Measurements from ENCODE around the gene TP53.
A peak's percentile ranks its signal among the peaks of the same experiment; 100 is the strongest.

The TP53 gene

DNA sequence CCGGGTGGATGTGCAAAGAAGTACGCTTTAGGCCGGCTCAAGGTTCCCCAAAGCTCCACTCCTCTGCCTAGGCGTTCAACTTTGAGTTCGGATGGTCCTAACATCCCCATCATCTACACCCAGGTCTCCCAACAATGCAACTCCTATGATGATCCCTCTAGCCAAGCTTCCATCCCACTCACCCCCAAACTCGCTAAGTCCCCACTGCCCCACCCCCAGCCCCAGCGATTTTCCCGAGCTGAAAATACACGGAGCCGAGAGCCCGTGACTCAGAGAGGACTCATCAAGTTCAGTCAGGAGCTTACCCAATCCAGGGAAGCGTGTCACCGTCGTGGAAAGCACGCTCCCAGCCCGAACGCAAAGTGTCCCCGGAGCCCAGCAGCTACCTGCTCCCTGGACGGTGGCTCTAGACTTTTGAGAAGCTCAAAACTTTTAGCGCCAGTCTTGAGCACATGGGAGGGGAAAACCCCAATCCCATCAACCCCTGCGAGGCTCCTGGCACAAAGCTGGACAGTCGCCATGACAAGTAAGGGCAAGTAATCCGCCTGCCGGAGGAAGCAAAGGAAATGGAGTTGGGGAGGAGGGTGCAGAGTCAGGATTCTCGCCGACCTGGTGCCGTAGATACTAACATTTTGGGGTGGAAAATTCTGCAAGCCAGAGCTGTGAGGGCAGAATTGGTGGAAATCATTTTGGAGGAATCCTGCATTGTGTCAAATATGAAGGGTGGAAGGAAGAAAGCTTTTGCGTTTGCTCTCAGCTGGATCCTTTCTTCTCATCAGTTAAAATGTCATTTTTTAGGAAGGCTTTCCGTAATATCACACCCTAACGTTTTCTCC lies at the start of gene TP53:
Gene TP53, minus strand, starts transcription at position 419 of the 836 bp plus-strand sequence. CDS start 10,896 bp downstream, outside the sequence.
- peak; percentile 75 for DNase-seq (ENCODE audit: low read depth)

- no peak for DNase-seq (ENCODE audit: low read depth)
Measured at GRCh38 chr17:7732981-7733539, 45.8 kb upstream of the TP53 start.

DNA sequence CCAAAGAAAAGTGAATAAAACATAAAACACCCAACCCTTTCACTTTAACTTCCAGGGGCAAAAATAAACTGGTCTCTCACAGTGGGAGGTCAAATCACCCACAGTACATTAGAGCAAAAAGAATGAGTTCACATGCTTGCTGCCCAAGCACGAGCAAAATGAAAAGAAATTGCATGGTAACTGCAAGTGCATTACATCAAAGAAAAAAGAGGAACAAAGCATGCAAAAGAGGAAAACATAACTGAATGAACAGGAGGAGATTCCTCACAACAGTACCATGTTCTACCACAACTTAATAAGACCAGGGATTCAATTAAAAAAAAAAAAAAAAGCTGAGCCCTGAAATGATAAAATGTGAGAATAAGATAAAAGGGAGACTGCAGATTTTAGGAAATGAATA lies 42.5 kb upstream of the TP53 start:
- no peak for DNase-seq (ENCODE audit: low read depth)

DNA sequence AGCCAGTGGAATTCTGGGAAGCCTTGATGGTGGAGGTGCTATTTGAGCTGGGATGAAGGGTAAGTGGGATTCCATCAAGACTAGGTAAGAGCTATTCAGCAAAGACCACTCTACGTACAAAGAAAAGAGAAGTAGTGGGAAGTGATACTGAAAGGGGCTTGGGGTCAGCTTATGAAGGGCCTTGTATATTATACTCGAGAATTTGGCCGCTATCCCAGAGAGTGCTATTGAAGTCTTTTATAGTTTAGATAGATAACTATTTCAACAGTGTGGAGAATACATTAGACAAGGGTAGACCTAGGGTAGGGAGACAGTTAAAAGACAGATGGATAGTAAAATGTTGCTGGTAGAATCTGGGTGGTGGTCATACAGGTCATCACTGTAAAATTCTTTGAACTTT lies 40.6 kb upstream of the TP53 start:
- no peak for DNase-seq (ENCODE audit: low read depth)

DNA sequence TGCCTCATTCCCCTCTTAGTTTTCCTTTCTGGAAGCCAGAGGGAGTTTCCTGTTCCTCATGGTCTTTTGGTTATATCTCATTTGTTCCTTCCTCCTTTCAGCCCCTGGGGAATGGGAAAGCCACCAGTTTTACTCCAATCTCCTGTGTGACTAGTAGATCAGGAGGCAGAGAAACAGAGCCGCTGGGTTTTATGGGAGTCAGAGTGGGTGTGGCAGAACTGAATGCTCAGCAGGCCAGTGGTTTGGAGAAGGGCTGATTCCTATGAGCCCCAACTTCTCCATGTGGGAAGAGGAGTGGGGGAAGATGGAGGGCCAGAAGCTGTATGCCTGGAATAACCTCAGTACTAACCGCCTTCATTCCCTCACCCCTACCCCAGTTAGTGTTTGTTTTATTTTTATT lies 34.3 kb upstream of the TP53 start:
- DNase-seq (ENCODE audit: low read depth) = no peak

DNA sequence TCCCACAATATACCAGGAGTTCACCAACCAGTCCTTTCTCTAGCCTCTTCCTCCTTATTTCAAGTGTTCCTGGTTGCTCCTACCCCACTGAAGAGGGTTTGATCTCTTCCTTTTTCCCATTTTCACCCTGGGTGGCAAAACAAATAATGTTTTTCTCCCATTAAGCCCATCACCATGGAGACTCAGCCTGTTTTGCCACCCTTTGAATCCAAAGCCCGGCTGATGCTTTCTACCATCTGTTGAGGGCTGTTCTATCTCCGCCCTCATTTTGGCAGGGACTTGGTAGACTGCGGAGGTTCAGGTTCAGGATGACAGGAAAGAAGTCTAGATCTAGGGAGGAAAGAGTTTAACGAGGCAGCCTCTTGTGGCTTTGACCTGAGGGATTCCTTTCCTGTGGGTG lies 32.8 kb upstream of the TP53 start:
- DNase-seq (ENCODE audit: low read depth) = no peak

DNA sequence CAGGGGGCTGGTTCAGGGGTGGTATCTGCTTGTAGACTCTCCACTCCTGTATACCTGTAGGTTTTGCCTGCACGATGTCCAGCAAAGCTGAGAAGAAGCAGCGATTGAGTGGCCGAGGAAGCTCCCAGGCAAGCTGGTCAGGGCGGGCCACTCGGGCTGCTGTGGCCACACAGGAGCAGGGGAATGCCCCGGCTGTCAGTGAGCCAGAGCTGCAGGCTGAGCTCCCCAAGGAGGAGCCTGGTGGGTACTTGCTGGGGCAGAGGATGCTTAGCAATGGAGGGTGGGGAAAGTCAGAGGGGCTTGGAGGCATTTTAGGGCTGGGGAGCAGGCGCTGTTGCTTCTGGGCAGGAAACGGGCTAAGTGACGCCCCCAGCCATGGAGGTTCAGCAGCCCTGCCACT lies 32.4 kb upstream of the TP53 start:
- no peak for DNase-seq (ENCODE audit: low read depth)

DNA sequence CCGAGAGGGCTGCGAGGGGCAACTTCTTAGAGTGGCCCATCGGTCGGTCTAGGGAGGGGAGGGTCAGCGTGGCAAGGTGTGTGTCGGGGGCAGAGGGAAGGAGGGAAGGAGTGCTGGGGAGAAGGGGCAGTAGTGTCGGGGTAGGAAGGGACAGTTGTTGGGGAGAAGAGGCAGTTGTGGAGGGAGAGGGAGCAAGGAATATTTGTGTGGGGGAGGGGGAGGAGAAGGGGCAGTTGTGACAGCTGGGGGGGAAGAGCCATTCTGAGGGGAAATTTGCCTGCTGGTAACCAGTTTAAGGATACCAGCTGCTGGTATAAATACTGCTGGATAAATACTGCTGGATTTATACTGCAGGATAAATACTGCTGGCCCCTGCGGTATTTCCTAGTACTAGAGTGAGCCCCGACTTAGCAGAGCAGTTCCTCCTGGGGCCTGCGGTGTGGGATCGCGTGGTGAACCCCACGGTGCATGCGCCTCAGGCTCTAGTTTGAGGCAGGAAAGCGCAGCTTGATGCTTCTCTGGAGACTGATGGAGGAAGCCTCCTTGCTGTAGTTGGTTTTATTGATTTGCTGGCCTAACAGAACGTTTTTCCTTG lies 30.6 kb upstream of the TP53 start:
- DNase-seq (ENCODE audit: low read depth) = no peak

DNA sequence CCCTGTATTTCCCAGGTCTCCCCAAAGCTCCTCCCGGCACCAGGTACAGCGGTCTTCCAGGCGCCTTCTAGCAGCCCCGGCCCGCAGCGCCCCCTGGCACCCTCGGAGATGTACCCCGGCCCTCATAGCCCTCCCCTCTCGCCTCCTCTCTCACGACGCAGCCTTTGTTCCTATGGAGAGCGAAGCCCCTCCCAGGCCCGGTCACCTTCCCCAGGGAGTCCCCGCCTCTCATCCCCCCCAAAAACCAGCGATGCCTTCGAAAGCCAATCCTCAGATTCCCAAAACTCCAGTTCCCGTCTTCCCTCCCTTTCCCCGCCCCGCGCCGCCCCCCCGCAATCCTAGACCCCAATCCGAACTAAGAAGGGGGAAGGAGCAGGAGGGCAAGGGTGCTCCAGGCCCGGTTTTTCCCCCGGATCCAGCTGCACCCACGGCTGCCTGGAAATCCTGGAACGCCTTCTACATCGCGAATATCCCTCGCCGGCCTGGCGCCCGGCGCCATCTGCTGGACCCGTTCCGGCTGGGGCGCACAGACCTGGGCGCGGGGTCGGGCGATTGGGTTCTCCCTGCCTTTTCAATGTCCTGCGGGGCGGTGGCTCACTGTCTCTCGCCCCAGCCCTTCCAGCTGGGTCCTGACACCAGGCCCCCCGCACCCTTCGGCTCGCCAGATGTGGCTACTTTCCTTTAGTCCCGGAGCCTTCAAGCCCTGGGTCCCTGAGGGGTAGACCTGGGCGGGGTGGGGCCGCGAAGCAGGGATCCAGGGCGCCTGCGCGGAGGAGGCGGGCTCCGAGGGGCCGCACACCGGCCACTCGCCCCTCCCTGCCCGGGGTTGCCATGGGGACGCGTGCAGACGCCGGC lies 29.8 kb upstream of the TP53 start, which contains the start of gene DNAH2:
Gene DNAH2, plus strand, starts transcription at position 844 of the 855 bp plus-strand sequence. CDS start 1,991 bp downstream, outside the sequence.
- no peak for DNase-seq (ENCODE audit: low read depth)

DNA sequence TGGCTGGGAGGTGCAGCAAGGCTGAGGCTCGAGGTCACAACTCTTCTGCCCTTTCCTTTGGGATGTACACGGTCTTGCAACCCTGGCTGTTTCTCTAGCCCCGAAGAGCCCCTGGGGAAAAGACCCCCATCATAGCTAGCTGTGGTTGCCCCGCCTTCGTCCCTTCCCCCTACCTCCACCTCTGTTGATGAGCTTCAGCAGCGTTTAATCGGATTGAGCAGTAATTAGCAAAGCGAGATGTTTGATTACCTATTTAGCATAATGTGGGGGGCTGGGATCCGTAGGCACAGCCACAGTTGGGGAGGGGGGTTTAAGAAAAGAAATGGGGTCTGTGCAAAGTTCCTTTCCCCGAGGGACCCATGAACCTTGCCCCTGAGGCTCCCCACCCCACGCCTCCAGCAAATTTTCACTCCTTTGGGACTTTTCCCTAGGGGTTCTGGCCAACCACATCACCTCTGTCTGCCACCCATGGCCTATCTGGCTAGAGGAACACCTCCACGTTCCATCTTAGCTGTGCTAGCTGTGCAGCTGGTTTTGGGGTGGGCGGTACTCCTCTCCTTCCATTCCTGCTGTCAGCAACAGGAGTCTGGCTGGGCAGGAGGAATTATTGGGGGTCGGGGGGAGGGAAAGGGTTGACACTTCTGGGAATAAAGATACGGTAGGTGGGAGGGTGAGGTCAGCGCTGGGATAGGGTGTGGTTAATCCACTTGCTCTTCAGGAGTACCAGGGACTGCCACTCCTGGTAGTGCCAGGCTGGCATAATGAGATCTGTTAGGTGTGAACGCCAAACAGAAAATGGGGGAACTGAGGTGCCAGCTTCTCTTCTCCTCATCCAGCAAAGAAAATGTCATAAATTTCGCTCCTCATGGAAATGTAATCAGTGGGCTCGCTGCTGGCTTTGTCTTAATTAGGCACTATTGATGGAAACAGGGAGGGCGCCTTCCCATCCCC lies 28.9 kb upstream of the TP53 start:
- no peak for DNase-seq (ENCODE audit: low read depth)

DNA sequence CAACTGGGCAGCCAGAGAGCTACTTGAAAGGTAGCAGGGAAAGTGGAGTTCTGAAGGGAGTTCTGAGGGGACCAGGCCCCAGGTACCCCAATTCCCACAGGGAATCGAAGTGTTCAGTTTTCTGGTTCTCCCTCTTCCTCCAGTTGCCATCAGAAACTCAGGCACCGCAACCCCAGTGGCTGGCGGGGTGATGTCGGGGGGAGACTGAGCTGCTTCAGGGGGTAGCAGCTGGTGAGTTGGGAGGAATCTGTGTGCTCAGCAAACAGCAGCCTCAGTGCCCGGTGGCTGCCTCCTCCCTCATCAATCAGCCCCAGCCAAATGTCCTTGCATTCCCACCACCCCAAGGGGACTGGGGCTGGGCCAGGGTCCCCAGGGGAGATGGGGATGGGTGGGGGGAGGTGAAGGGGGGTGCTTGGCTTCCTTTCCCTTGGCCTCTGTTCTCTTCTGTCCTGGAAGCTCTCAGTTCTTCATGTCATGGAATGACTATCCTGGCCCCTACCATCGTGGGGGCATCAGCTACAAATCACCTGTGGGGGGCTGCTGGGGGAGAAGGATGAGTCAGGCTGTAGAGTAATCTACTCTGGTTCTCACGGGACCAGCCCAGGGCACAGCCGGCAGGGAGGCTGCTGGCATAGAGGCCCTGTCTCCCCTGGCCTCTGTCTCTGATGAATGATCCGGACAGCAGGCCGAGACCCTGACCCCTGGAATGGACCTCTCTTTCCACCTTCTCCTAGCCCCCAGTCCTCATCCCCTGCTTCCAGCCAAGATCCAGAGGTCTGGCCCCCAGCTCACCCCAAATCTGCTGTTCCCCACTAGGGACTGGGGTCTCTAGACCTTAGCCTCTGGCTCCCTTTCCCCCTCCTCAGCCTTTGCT lies 27.7 kb upstream of the TP53 start:
- DNase-seq (ENCODE audit: low read depth) = no peak

GRCh38 chr17:7713782-7714181 lies 26.5 kb upstream of the TP53 start:
- no peak for DNase-seq (ENCODE audit: low read depth)

GRCh38 chr17:7712111-7712771 lies 25.0 kb upstream of the TP53 start:
- DNase-seq (ENCODE audit: low read depth) = no peak

GRCh38 chr17:7711051-7711755 lies 23.9 kb upstream of the TP53 start:
- DNase-seq (ENCODE audit: low read depth) = no peak

DNA sequence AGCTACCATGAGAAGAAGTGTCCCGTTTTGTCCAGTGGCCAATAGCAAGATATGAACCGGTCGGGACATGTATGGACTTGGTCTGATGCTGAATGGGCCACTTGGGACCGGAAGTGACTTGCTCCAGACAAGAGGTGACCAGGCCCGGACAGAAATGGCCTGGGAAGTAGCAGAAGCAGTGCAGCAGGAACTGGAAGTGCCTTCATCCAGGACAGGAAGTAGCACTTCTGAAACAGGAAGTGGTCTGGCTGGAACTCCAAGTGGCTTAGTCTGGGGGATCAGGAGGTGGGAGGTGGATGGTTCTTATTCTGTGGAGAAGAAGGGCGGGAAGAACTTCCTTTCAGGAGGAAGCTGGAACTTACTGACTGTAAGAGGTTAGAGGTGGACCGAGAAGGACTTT lies 23.0 kb upstream of the TP53 start:
- DNase-seq (ENCODE audit: low read depth) = no peak

- no peak for DNase-seq (ENCODE audit: low read depth)
Measured at GRCh38 chr17:7709031-7709430, 21.7 kb upstream of the TP53 start.

GRCh38 chr17:7707858-7708750 lies 20.8 kb upstream of the TP53 start:
- no peak for DNase-seq (ENCODE audit: low read depth)

DNA sequence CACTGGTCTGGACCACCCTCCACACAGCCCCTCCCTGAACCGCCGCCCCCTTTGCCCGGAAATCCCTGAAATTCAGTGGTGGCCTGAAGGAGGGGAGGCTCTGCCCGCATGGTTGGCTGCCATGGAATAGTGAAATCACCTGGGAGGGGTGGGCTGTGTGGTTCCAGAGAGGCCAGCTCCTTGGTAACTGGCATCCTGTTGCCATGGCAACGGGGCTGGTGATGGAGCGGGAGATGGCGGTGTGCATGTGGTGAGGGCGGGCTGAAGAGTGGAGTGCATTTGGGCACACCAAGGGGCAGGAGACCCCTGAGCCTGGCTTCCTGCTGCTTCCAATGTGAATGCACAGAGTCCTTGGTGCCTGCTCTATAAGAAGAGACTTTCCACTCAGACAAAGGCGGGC lies 20.2 kb upstream of the TP53 start:
- no peak for DNase-seq (ENCODE audit: low read depth)
